T47D (cell line): Measurements from ENCODE around the gene GALNTL6.

Experiments
- DNase-seq, 2 experiments: peaks; one replicate each; pipeline versions ENCODE4 v3.0.0 to v3.0.0-alpha.2; 2011 to 2012; ENCODE audit warnings: low read depth in 1 of 2, low spot score in 1 of 2
- JUND ChIP-seq: IDR thresholded peaks from 2 replicates; pipeline ENCODE4 v1.6.1; 2012; ENCODE audit warnings: low read depth
- in situ Hi-C: cut with HindIII; loops from 2 replicates; pipeline ENCODE4 v1.10.0; 2016; ENCODE audit warnings: low sequenced_read_pairs, low pct_unique_long_range_greater_than_20kb

Gene GALNTL6

DNA sequence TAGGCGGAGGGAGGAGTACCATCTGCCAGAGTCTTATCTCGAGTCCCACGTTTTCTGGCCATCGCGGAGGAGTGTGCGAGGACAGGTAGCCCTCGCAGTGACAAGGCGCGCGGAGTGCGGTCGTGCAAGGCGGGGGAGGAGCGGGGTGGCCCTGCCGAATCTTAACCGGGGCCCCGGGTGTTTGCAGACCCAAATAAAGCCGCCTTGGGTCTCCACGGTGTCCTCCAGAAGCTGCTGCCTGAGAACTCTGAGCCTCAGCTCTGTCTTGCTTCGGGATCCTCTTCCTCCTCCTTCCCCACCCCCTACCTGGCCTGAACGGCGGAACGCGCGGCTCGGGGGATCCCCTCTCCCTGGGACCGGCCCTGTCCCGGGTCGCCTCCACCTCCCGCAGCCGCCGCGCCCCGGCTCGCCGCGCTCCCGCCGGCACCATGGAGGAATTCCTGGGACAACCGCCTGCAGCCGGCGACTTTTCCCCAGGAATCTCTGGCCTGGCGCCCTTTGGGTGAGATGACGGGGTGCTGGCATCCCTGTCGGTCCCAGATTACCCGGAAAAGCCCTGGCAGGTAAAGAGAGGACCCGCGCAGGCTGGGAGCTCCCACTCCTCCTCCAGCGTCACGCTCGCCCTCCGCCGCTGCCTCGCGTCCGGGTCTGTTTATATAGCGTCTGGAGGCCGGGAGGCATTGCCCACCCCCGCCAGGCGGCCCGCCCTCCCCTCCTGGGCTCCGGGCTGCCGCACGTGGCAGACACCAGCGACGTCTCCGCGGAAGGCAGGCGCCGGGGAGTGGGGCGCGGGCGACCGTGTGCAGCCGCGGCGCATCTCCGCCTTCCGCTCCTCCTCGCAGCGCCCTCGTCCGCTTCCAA is at the start of gene GALNTL6:
Gene GALNTL6, plus strand, starts transcription at position 740 of the 861 bp plus-strand sequence.
- DNase-seq, result no peak
- no peak for TF ChIP-seq JUND
- in situ Hi-C loops, result no loop called here

DNA sequence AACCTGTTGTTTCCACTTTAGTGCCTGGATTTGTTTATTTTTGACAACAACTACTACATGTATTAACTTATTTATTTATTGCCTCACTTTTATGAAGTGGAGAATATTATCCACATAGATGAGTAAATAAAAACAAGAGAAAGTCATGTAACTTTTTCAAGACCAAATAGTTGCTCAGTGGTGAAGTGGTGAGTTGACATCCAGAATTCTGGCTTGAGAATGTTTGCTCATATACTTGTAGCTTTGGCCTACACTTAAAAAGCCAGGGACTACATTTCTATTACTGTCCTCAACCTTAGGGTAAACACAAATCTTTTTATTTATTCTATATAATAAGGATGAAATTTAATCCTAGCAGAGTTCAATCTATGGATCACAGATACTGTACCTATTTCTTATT is 47.7 kb upstream of the GALNTL6 start:
- no peak for TF ChIP-seq JUND
- in situ Hi-C loops, result no loop called here
- DNase-seq, result no peak

DNA sequence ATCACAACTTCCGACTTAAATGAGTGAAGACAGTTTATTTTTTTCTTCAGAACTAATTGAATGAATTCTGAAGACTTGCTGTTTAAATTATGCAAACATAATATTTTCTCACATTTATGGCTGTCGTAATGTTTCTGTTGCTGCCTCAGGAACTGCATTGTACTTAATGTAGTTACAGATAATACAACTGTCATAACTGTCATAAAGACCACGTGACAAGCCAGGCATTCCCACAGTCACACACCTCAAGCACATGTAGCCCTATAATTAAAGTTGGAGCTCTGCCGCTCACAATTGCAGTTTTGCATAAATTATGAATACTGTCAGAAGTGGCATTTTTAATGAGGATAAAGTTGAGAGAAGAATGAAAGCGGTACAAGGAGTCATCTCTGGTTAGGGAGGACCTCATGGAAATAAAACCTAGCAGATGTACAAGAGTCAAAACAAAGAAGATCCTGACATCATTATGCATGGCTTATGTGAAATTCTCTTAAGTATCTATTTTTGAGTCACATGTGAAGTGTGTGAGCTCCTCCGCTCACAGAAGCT is 38.5 kb upstream of the GALNTL6 start:
- in situ Hi-C loops, result no loop called here
- no peak for TF ChIP-seq JUND
- no peak for DNase-seq

DNA sequence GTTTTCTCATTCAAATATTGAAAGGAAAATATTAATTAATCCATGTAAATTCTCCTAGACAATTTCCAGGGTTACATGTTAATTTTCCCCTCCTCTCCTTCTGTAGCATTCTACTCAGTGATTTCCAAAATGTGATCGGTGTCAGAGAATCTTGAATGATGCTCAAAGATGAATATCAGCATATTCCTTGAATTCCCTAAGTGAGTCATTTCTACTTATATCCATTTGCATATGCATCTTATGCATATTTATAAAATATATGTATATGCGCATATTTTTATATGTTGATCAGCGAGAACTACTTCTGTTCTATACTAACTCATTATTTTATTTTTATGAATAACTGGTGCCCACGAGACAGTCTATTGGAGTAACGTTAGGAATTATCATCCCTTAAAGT is 33.9 kb upstream of the GALNTL6 start:
- DNase-seq, result no peak
- in situ Hi-C loops, result no loop called here
- no peak for TF ChIP-seq JUND

DNA sequence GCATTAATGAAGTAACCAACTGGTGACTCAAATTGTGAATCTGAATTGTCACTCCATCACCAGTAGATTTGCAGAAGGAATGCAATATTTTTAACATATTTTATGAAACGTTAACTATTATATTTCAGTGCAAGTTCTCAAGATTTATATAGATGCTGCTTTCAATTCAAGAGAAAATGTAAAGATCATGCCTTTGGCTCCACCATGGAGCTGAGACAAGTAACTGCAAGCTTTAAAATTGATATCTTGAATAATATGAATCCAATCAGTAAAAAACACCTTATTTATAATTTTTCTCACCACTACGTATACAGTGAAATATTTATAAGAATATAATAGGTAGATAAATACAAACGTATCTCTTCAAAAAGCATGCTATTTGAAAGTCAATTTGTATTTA is 27.8 kb upstream of the GALNTL6 start:
- TF ChIP-seq JUND, result no peak
- DNase-seq, result peak; percentile 3 to 41
- in situ Hi-C loops, result no loop called here

DNA sequence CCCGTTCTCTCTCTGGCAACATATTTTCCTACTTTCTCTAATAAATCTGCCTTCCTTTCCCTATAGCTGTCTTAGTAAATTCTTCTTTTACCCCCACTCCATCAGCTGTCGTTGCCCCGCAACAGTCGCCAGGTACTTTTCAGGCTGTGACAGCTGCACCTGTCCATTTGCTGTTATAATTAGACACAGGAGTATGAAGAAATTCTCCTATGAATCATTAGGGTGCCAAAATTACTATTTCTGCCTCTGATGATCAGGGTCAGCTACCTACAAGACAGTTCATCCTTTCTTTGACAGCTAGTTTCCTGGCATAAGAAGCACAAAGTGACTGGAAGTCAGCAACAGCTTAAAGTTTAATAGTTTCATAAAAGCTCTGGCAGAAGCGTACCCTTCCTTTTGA is 19.5 kb upstream of the GALNTL6 start:
- no peak for DNase-seq
- in situ Hi-C loops, result no loop called here
- no peak for TF ChIP-seq JUND

DNA sequence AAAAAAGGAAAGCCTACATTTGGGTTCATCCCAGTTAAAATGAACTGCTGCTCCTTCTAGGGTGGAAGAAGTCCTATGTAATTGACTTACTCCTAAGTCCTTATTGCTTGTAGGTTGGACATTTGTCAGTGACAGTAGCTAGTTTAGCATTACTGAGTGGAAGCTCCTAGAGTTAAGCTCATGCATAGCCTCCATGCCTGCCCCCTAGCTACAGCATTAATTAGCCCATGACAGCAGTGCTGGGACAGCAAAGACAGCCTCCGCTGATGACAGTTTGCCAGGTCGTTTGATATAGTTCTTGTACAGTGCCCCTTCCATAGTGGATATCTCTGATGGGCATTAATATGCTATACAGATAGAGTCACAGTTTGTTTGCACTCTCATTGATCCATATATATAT is 18.7 kb upstream of the GALNTL6 start:
- in situ Hi-C loops, result no loop called here
- TF ChIP-seq JUND, result no peak
- DNase-seq, result no peak

DNA sequence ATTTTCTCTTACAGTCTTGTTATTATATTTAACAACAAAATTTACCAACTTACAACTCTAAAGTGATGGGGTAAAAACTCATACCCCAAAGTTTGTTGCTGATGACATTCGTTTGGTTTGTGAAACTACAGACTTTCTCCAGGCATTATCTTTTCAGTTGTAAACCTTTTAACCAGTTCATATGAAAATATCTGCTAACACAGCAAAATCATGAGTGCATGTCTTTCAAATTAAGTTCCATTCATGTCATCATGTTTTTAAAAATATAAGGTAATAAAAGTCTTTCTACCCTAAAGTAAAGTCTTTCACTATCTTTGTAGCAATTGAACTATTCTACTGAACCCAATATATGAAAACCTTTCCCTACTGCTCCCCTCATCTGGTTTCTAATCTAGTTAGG is 3.4 kb upstream of the GALNTL6 start:
- no peak for TF ChIP-seq JUND

DNA sequence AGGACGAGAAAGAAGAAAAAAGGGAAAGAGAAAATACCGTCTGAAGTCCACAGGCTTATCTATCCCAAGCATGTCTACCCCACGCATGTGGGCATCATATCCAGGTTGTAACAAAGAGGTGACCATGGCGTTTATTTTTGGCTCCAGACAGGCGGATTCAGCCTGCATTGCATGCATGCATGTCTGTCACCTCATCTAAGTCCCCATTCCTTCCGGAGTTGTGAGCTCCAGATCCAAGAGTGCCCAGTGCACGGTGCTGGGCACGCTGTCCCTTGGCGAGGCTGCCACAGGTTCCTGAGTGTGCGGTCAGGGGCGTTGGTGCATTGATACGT is 905 bp upstream of the GALNTL6 start:
- TF ChIP-seq JUND, result no peak
- in situ Hi-C loops, result no loop called here
- DNase-seq, result no peak

More for the DNA sequence above, 3.4 kb upstream of the GALNTL6 start:
- in situ Hi-C loops, result no loop called here
- no peak for DNase-seq

DNA sequence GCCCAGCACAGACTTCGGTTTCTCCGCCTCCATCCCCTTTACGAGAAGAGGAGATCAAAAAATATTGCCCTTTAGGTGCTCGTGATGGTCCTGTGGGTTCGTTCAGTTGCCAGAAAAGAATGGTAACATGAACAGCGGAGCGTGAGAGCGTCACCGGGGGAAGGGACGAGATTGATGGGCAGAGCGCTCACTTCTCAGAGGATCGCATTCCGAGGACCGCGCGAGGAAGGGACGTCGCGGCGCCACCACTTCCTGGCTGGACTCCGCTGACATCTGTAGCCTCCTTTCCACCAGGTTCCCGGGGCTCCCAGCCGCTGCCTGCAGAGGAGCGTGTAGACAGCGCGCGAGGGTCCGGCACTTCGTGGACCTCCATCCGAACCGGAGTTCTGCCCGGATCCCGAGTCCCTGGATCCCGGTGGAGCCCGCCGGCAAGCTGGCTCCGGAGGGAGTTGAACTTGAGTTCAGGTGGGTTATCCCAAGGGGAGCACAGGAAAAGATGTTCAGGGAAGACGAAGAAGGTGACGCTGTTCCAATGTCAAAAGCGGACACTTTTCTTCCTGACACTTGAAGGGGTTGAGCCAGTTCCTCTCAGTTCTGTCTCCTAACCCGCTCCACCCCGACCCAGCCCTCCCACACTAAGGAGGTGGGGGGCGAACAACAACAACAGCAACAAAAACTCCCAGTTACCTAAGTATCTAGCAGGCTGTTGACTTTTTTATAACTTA is 484 bp downstream of the GALNTL6 start:
- in situ Hi-C loops, result no loop called here
- no peak for DNase-seq
- no peak for TF ChIP-seq JUND

DNA sequence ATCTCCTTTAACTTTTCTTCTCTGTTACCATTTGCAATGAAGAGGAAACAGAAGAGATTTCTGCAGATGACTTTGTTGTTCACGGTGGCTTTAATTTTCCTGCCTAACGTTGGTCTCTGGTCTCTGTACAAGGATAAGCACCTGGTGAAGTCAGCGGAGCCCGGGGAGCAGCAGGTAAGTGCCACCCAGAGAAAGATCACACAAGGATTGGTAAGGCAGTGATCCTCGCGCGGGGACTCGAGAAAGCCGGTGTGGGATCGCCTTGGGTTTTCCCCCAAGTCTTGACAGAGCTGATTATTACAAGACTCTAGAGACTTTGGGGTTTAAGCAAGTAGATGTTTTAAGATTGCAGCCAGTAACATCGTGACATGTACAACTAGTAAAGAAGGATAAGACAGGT is 1.3 kb downstream of the GALNTL6 start:
- no peak for TF ChIP-seq JUND
- in situ Hi-C loops, result no loop called here
- no peak for DNase-seq

DNA sequence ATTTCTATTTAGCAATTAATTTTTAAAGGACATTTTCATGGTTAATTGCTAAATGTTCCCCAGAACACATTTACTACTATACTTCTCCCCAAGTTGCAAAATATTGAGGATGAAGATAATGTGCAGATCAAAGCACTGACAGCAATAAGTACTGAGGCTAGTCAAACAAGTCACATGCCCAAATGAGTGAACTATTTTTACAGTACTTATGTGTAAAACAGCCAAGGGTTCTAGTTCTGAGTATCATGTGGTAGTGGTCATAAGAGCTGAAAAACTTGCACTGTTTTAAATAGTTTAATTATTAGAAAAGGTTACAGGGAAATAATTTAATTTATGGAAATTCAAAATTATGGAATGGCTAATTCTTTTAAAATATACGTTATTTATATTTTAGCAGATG is 3.8 kb downstream of the GALNTL6 start:
- DNase-seq, result no peak
- in situ Hi-C loops, result no loop called here
- no peak for TF ChIP-seq JUND

DNA sequence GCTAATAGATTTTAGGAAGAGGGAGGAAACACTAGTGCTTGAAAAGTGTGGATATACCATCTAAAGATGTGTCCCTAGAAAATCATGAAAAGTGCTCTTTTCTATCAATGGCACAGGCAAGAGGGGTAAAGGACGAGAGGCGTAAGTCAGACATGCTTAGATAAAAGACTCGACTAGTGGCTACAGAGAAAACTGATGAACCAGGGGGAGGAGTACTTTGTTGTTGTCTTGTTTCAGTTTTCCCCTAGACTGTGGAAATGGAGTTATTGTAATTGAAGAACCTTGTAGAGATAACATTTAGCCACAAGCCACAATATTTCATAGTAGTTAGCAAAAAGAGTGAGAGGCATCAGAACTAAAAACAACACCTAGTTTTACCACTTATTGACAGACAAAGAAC is 21.4 kb downstream of the GALNTL6 start:
- TF ChIP-seq JUND, result no peak
- no peak for DNase-seq
- in situ Hi-C loops, result no loop called here
